GM23338 (cell line): ENCODE measurements around the gene TBC1D8B. TPM values are rescaled to one million over a fixed set of nuclear protein-coding genes. Genes with fewer than 3 reads are reported as not detected.

Experiments
- ATAC-seq: fragments of 200-7000 bp; cut with Tn5 transposase; 3 replicates; pipeline ENCODE4 v1.9.1; 2020
- DNase-seq: peaks from one replicate; pipeline ENCODE4 v3.0.0-alpha.2; 2015; ENCODE audit warnings: low spot score
- H2AFZ ChIP-seq: fragments of 200-600 bp; sonication (generic); 2 replicates; pipeline ENCODE4 v1.8.0; 2016; ENCODE audit warnings: antibody characterized with exemption, mild to moderate bottlenecking, moderate library complexity
- H3F3A ChIP-seq: fragments of 200-600 bp; sonication (generic); replicated peaks from 2 replicates; pipeline ENCODE4 v1.8.0; 2017; ENCODE audit warnings: antibody characterized with exemption, mixed run types, low read depth
- H3K27ac ChIP-seq: fragments of 200-600 bp; sonication (generic); 2 replicates; pipeline ENCODE4 v1.6.1; 2016; ENCODE audit warnings: low read depth
- H3K27me3 ChIP-seq: fragments of 200-600 bp; sonication (generic); 2 replicates; pipeline ENCODE4 v1.8.0; 2016; ENCODE audit warnings: mild to moderate bottlenecking, mixed run types, moderate library complexity; ENCODE audit not compliant: insufficient read depth
- H3K36me3 ChIP-seq: fragments of 200-600 bp; sonication (generic); 2 replicates; pipeline ENCODE4 v1.8.0; 2016; ENCODE audit warnings: mild to moderate bottlenecking; ENCODE audit not compliant: insufficient read depth
- H3K4me1 ChIP-seq: fragments of 200-600 bp; sonication (generic); 2 replicates; pipeline ENCODE4 v1.8.0; 2016; ENCODE audit warnings: mild to moderate bottlenecking, moderate library complexity; ENCODE audit not compliant: insufficient read depth
- H3K4me2 ChIP-seq: fragments of 200-600 bp; sonication (generic); 2 replicates; pipeline ENCODE4 v1.7.1; 2017; ENCODE audit warnings: mixed run types
- H3K4me3 ChIP-seq: fragments of 200-600 bp; sonication (generic); 2 replicates; pipeline ENCODE4 v1.6.1; 2016; ENCODE audit warnings: mixed run types
- H3K79me2 ChIP-seq: fragments of 200-600 bp; sonication (generic); replicated peaks from 2 replicates; pipeline ENCODE4 v1.8.0; 2017; ENCODE audit warnings: mild to moderate bottlenecking; ENCODE audit not compliant: insufficient read depth
- H3K9me2 ChIP-seq: fragments of 200-600 bp; sonication (generic); 2 replicates; pipeline ENCODE4 v1.8.0; 2017; ENCODE audit not compliant: insufficient read depth
- H4K20me1 ChIP-seq: fragments of 200-600 bp; sonication (generic); replicated peaks from 2 replicates; pipeline ENCODE4 v1.8.0; 2017; ENCODE audit warnings: mild to moderate bottlenecking; ENCODE audit not compliant: insufficient read depth
- H3K27ac Mint-ChIP-seq: 2 replicates; pipeline ENCODE4 v1.8.0; 2020; ENCODE audit warnings: inconsistent platforms, mild to moderate bottlenecking, moderate library complexity, mixed read lengths
- H3K27me3 Mint-ChIP-seq: 3 replicates; pipeline ENCODE4 v1.8.0; 2022; ENCODE audit warnings: low read depth, mild to moderate bottlenecking, moderate library complexity, mixed read lengths, inconsistent platforms; ENCODE audit not compliant: insufficient read depth, poor library complexity
- H3K36me3 Mint-ChIP-seq: 3 replicates; pipeline ENCODE4 v1.8.0; 2021; ENCODE audit warnings: low read depth, mild to moderate bottlenecking, inconsistent platforms, moderate library complexity, mixed read lengths
- H3K4me1 Mint-ChIP-seq: 3 replicates; pipeline ENCODE4 v1.8.0; 2020; ENCODE audit warnings: mild to moderate bottlenecking, inconsistent platforms, mixed read lengths
- H3K4me3 Mint-ChIP-seq: 3 replicates; pipeline ENCODE4 v1.8.0; 2021; ENCODE audit warnings: moderate library complexity, mild to moderate bottlenecking, inconsistent platforms, mixed read lengths
- H3K9me3 Mint-ChIP-seq: 3 replicates; pipeline ENCODE4 v1.8.0; 2020; ENCODE audit warnings: moderate library complexity, mild to moderate bottlenecking, inconsistent platforms, mixed read lengths
- CREB1 ChIP-seq: fragments of 250-450 bp; sonication (Bioruptor Pico); IDR thresholded peaks from 2 replicates; pipeline ENCODE4 v1.5.0; 2020; ENCODE audit warnings: low read depth, mild to moderate bottlenecking, moderate library complexity
- POLR2AphosphoS5 ChIP-seq: IDR thresholded peaks from 2 replicates; pipeline ENCODE4 v1.6.1; 2016; ENCODE audit warnings: antibody characterized with exemption, low read depth
- polyA plus RNA-seq: library from polyadenylated mRNA; unstranded; fragments of >200 nt; fragmentation: Nextera tagmentation; extraction: Ambion mirVana; gene quantifications from 2 replicates; pipeline ENCODE4 v1.2.1, GENCODE V29; 2016
- total RNA-seq: library from RNA; depleted of rRNA; stranded (reverse); fragments of >200 nt; shearing (Covaris generic); gene quantifications from 2 replicates; pipeline ENCODE4 v1.2.3, GENCODE V29; 2014
- TF ChIP-seq, protein P1 (sequence below): fragments of 250-450 bp; sonication (Bioruptor Pico); IDR thresholded peaks from 2 replicates; pipeline ENCODE4 v1.5.0; 2020; ENCODE audit warnings: mild to moderate bottlenecking, moderate library complexity

Gene TBC1D8B
- total and polyA plus RNA-seq, 2 experiments from 2014 or later, result 5.5 to 7.6 TPM

DNA sequence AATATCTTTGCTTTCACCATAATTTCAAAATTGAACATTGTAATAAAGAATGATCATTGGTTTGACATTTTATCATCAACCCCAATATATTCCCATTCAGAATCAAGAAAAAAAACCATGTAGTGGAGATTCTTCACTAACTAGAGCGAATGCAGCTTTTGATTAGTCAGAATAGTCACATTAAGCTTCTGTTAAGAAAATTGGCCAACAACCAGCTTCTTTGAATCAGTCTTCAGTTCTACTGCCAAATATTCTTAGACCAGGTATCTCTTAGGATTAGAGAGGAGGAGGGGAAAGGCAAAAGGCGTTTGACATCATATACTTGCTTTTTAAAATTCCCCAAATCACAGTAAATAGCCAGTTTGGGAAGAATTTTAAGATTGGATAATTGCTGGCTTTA is 22.2 kb upstream of the TBC1D8B start:
- Histone ChIP-seq H3K79me2 (no peaks in the 10 kb centered on the region), H3K27ac (no peak overlapping the region), H3K27me3 (no peaks in the 10 kb centered on the region), H4K20me1 (no peaks in the 10 kb centered on the region), H3K4me3 (no peak overlapping the region), H3K4me2 (no peak overlapping the region), H3K36me3 (no peaks in the 10 kb centered on the region), H2AFZ (no peak overlapping the region), H3K4me1 (peaks cover 32% of the 10 kb centered on the region), H3F3A (no peaks in the 10 kb centered on the region), H3K9me2 (no peaks in the 10 kb centered on the region)
- peaks cover 29% of the 10 kb centered on the region for H3K4me1 Mint-ChIP-seq
- no peaks in the 10 kb centered on the region for H3K9me3 Mint-ChIP-seq
- no peak overlapping the region for H3K27ac Mint-ChIP-seq
- DNase-seq (no peak), ATAC-seq (no peak)
- no peaks in the 10 kb centered on the region for H3K36me3 Mint-ChIP-seq
- TF ChIP-seq, protein P1, sequence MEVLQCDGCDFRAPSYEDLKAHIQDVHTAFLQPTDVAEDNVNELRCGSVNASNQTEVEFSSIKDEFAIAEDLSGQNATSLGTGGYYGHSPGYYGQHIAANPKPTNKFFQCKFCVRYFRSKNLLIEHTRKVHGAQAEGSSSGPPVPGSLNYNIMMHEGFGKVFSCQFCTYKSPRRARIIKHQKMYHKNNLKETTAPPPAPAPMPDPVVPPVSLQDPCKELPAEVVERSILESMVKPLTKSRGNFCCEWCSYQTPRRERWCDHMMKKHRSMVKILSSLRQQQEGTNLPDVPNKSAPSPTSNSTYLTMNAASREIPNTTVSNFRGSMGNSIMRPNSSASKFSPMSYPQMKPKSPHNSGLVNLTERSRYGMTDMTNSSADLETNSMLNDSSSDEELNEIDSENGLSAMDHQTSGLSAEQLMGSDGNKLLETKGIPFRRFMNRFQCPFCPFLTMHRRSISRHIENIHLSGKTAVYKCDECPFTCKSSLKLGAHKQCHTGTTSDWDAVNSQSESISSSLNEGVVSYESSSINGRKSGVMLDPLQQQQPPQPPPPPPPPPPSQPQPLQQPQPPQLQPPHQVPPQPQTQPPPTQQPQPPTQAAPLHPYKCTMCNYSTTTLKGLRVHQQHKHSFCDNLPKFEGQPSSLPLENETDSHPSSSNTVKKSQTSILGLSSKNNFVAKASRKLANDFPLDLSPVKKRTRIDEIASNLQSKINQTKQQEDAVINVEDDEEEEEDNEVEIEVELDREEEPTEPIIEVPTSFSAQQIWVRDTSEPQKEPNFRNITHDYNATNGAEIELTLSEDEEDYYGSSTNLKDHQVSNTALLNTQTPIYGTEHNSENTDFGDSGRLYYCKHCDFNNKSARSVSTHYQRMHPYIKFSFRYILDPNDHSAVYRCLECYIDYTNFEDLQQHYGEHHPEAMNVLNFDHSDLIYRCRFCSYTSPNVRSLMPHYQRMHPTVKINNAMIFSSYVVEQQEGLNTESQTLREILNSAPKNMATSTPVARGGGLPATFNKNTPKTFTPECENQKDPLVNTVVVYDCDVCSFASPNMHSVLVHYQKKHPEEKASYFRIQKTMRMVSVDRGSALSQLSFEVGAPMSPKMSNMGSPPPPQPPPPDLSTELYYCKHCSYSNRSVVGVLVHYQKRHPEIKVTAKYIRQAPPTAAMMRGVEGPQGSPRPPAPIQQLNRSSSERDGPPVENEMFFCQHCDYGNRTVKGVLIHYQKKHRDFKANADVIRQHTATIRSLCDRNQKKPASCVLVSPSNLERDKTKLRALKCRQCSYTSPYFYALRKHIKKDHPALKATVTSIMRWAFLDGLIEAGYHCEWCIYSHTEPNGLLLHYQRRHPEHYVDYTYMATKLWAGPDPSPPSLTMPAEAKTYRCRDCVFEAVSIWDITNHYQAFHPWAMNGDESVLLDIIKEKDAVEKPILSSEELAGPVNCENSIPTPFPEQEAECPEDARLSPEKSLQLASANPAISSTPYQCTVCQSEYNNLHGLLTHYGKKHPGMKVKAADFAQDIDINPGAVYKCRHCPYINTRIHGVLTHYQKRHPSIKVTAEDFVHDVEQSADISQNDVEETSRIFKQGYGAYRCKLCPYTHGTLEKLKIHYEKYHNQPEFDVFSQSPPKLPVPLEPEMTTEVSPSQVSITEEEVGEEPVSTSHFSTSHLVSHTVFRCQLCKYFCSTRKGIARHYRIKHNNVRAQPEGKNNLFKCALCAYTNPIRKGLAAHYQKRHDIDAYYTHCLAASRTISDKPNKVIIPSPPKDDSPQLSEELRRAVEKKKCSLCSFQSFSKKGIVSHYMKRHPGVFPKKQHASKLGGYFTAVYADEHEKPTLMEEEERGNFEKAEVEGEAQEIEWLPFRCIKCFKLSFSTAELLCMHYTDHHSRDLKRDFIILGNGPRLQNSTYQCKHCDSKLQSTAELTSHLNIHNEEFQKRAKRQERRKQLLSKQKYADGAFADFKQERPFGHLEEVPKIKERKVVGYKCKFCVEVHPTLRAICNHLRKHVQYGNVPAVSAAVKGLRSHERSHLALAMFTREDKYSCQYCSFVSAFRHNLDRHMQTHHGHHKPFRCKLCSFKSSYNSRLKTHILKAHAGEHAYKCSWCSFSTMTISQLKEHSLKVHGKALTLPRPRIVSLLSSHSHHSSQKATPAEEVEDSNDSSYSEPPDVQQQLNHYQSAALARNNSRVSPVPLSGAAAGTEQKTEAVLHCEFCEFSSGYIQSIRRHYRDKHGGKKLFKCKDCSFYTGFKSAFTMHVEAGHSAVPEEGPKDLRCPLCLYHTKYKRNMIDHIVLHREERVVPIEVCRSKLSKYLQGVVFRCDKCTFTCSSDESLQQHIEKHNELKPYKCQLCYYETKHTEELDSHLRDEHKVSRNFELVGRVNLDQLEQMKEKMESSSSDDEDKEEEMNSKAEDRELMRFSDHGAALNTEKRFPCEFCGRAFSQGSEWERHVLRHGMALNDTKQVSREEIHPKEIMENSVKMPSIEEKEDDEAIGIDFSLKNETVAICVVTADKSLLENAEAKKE, result no peak
- no peak overlapping the region for H3K4me3 Mint-ChIP-seq
- peaks cover 2% of the 10 kb centered on the region for H3K27me3 Mint-ChIP-seq

DNA sequence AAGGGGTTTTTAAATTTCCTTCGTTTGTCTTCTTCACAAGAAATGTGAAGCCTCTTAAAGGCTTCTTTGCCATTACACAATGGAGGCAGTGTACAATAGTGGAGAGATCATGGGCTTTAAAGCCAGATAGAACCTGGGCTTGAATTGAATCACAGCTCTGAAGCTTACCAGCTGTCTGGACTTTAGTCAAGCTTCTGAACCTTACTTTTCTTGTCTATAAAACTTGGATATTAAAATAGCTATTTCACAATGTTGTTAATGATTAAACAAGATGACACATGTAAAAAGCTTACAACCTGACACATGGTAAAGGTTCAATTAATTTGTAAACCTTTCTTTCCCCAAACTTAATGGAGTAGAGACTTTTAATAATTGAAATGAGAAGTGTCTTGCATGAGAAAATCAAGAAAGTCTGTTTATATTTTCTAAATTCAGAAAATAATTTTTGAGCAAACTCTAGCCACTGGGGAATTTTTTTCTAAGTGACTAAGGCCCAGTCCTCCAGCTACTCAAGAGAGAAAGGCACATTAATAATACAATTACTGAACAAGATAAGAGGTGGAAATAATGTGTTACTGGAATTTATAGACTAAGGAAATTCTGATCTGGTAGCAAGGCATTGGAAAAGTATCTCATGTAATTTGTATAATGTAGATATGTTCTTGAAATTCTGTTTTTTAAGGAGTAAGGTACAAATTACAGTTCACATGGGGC is 21.7 kb upstream of the TBC1D8B start:
- peak overlapping the region; percentile 70; the same call in 1 of the 2 replicates for H3K27ac Mint-ChIP-seq
- no peak for TF ChIP-seq POLR2AphosphoS5
- TF ChIP-seq CREB1 (CRISPR knock-in tag), result no peak
- Histone ChIP-seq H3K79me2 (no peaks in the 10 kb centered on the region), H3K27ac (no peak overlapping the region), H3K36me3 (no peaks in the 10 kb centered on the region), H3K4me2 (no peak overlapping the region), H3K27me3 (no peaks in the 10 kb centered on the region), H3F3A (no peaks in the 10 kb centered on the region), H3K9me2 (no peaks in the 10 kb centered on the region), H2AFZ (no peak overlapping the region), H3K4me3 (no peak overlapping the region), H3K4me1 (peaks cover 32% of the 10 kb centered on the region), H4K20me1 (no peaks in the 10 kb centered on the region)
- H3K4me3 Mint-ChIP-seq, result no peak overlapping the region
- H3K27me3 Mint-ChIP-seq, result peaks cover 2% of the 10 kb centered on the region
- H3K36me3 Mint-ChIP-seq, result no peaks in the 10 kb centered on the region
- no peak for ATAC-seq
- H3K4me1 Mint-ChIP-seq, result peaks cover 29% of the 10 kb centered on the region
- DNase-seq, result no peak
- H3K9me3 Mint-ChIP-seq, result no peaks in the 10 kb centered on the region
